ENCODE results near the gene SNED1.

The SNED1 gene

DNA sequence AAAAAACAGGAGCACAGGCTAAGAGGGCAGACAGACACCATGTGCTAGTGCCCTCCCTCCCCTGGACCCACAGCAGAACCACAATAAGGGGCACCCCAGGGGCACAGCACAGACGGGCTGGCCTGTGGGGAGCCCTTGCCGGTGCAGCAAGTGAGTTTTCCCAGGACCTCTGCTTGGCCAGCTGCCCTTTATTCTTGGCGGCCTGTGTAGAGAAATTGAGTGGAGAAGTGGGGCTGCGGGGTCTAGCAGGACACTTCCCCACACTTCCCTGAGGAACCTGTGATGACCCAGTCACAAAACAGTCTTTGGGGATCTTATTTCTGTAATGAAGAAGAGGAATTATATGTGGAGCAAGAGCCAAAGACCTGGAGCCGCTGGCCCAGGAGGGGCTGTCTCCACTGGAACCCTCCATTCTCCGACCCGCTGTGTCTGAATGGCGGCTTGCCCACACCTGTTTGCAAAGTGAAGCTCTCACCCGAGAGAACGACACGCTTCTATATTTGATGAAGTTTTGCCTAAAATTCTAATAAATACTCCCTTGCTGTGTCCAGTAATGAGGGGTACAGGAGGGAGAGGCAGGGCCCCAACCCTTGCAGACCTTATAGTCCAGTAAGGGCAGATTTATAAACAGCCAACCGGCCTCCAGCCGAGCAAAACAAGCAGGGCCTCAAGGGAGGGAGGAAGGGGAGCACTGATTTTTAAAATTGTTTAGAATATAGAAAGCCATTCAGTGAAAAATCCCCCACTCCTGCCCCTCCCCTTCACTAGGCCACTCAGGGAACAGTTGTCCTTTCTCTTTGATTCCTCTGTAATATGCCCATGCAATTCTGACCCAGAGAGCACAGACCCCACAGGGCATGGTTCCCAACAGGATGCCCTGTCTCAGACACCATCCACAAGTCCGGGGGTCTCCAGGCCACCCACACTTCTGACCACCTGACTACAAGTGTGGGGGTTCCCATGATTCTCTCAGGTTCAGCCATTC is 44.7 kb upstream of the SNED1 start:
- FAIRE-seq = no peak

DNA sequence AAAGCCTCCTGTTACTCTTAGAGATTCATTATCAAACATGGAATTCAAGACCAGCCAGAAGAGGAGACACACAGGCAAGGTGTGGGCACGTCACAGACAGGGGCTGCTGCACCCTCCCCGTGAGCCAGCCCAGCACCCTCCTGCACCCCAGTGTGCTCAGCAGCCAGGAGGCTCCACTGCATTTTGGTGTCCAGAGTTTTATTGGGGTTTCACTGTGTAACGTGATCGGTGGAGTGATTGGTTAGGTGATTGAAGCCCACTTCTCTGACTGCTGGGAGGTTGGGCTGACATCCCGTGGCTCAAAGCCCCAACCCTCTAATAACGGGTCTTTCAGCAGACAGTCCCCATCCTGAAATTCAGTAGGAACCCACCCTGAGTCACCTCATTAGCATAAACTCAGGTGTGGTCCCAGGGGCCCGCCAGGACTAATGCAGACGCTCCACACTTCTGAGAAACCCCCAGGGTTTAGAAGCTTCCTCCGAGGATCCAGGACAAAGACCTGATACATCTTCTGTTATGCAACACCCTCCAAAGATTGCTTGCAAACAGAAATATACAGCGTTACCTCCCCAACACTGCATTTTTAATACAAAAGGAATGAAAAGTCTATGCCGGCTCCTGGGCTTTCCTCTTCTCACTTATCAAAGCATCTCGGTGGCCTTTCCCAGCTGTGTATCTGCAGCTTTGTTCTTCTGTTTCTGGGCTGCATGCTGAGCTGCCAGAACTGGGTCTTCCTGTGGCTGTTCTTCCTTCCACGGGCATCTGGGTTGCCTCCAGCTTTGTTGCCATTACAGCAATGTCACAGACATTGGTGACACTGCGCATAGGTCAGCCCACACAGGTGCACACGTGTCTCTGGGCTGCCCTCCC is 43.7 kb upstream of the SNED1 start:
- FAIRE-seq (no peak), DNase-seq (ENCODE audit: insufficient read length, low spot score) (no peak)
- no peak for TF ChIP-seq CTCF (IDR thresholded peaks at IDR 0.05; ENCODE audit: insufficient read depth, missing control alignments)

More for the DNA sequence above, 44.7 kb upstream of the SNED1 start:
- no peak for TF ChIP-seq CTCF (IDR thresholded peaks at IDR 0.05; ENCODE audit: insufficient read depth, missing control alignments)
- no peak for DNase-seq (ENCODE audit: insufficient read length, low spot score)

DNA sequence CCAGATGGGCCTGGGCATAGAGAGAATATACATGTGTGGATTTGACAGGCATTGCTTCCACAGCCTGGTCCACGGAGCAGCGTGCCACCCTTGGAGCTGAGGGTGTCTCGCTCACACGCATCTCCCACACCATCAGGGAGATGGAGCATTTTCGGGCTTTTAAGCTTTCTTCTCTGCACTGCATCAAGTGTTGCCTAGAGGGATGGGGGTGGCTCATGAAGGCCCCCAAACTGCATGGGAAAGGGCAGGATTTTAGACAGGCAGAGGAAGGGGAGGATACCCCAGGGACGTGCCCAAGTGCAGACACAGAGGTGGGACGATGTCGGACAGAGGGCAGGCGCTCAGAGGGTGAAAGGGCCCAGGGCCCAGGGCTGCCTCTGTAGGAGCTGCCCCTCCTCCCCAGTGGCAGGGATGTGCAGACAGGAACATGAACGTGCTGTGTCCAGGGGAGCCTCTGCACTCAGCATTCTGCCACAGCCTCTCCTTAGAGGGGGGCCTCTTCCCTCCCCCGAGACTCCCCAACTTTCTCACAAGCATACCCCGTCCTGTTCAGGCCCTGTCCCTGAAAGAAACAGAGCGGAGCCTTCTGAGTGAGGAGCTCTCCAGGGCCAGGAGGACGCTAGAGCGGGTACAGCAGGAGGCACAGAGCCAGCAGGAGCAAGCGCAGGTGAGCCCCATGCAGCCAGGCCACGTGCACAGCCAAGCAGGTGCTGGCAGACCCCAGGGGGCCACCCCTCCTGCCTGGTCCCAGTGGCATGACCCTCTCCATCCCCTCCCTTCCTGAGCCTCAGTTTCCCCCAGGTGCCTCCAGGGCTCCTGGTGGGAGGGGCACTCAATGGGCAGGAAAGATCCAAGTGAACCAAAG is 42.9 kb upstream of the SNED1 start:
- TF ChIP-seq CTCF (IDR thresholded peaks at IDR 0.05; ENCODE audit: insufficient read depth, missing control alignments) = no peak
- FAIRE-seq = no peak

DNA sequence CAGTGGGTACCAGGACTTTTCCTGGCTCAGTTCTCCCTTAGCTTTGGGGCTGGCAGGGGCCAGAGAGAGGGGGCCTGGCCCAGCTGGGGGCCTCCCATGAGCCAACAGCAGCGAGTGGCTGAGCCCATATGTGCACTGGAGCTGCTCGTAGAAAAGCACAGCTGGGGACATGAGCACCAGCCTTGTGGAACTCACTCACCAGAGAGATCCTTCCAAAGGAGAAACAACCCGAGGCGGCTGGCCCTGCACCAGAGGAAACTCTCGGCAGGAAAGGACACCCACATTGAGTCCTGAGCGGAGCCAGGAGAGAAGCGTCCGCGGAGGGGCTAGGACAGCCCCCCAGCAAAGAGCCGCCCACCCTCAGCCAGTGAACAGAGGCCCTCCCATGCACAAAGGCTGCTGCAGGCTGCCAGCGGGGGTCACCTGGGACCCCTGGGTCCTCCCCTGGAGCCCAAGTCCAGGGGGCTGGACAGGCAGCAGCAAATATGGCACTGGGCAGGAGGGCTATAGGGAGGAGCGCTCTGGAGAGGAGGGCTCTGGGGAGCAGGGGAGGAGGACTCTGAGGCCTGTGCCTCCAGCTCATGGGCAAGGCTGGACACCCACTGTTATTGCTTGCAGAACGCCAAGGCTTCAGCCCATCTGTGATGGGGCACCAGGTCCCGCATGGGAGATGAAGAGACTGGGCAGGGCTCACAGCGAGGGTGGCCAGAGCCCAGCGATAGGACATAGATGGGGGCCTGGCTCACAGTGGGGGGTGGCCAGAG is 42.1 kb upstream of the SNED1 start:
- TF ChIP-seq CTCF (IDR thresholded peaks at IDR 0.05; ENCODE audit: insufficient read depth, missing control alignments) = no peak
- DNase-seq (ENCODE audit: insufficient read length, low spot score) (no peak), FAIRE-seq (no peak)

More for the DNA sequence above, 42.9 kb upstream of the SNED1 start:
- no peak for DNase-seq (ENCODE audit: insufficient read length, low spot score)

DNA sequence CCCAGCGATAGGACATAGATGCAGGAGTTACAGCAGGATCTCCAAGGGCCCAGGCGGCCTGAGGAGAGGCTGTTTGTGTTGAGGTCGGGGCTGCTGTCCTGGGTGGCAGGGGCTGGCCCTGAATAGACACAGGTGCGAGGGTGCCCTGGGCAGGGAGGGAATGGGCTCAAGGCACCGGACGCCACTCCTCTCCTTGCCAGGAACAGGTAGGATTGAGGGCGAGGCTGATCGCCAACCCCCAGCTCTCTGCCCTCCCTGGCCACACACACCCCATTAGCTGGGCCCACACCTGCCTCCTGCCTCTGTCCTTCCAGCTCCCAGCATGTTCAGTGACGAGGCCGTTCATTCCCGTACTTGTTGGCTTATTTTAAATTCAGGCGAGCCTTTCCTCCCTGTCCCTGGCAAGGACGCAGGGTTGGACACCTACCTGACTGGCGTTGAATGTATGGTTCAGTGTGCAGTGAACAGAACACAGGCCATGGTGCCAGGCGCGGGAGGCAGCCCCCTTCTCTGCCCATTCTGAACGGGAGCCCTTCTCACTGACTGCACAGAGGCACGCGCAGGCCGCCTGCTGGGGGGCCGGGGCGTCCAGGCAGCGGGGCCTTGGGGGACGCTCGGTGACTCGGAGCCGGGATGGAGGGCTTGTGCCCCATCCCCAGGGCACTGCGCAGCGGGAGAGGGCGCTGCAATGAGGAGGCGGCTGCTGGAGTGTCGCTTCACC is 41.3 kb upstream of the SNED1 start:
- DNase-seq (ENCODE audit: insufficient read length, low spot score) (no peak), FAIRE-seq (no peak)
- TF ChIP-seq CTCF (IDR thresholded peaks at IDR 0.05; ENCODE audit: insufficient read depth, missing control alignments) = no peak

All from D721Med (cell line).